Subcutaneous abdominal adipose tissue (tissue), 5 donors: ENCODE measurements around the gene SLC36A1.

Experiments used
- H3K27ac ChIP-seq: one replicate; pipeline ENCODE4 v1.7.0; 2013; ENCODE audit warnings: low read depth, mild to moderate bottlenecking, inconsistent platforms, low read length, moderate library complexity
- H3K27me3 ChIP-seq, 5 donors: one replicate each; pipeline ENCODE4 v1.7.0; 2013; ENCODE audit warnings: low read length in 5 of 5, inconsistent platforms in 1 of 5; ENCODE audit not compliant: control insufficient read depth in 5 of 5, insufficient read depth in 4 of 5
- H3K36me3 ChIP-seq, 5 donors: one replicate each; pipeline ENCODE4 v1.7.0; 2013; ENCODE audit warnings: low read length in 5 of 5; ENCODE audit not compliant: control insufficient read depth in 5 of 5, insufficient read depth in 5 of 5
- H3K4me1 ChIP-seq, 5 donors: one replicate each; pipeline ENCODE4 v1.7.0; 2013; ENCODE audit warnings: low read length in 5 of 5, mild to moderate bottlenecking in 3 of 5, moderate library complexity in 1 of 5; ENCODE audit not compliant: control insufficient read depth in 5 of 5, insufficient read depth in 5 of 5
- H3K4me3 ChIP-seq, 5 donors: one replicate each; pipeline ENCODE4 v1.7.0; 2013; ENCODE audit warnings: low read length in 5 of 5, low read depth in 1 of 5
- H3K9ac ChIP-seq, 5 donors: one replicate each; pipeline ENCODE4 v1.7.0; 2013; ENCODE audit warnings: low read length in 5 of 5, mild to moderate bottlenecking in 4 of 5, moderate library complexity in 3 of 5
- H3K9me3 ChIP-seq, 5 donors: one replicate each; pipeline ENCODE4 v1.7.0; 2013; ENCODE audit warnings: low read length in 5 of 5; ENCODE audit not compliant: control insufficient read depth in 5 of 5
- donor health status: healthy.
- donor health status: healthy.
- donor health status: healthy.
- donor health status: healthy.
- donor health status: healthy.

SLC36A1 gene

GRCh38 chr5:151522226-151522625 is 74.8 kb downstream of the SLC36A1 start:
- H3K9me3 ChIP-seq = no peaks in the 10 kb centered on the region

DNA sequence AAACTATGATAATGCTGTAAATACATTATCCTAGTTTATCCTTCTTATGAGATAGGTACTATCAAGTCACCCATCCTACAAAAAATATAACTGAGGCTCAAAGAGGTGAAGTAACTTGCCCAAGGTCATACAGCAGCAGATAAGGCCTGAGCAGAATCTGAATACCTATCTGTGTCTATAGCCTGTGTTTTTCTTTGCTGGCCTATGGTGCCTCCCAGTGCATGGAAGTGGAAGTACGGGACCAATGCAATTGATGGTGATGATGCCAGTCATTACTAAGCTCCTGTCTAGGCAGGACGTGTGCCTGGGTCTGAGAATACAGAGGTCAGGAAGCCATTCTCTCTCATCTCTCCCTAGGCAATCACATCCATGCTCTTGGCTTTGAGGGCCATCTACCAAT is 75.9 kb downstream of the SLC36A1 start:
- Histone ChIP-seq H3K9me3 (no peaks in the 10 kb centered on the region), H3K27ac (no peak overlapping the region), H3K4me3 (no peak overlapping the region), H3K36me3 (peaks cover 0 to 21% (median 12%) of the 10 kb centered on the region in 5 donors), H3K27me3 (no peaks in the 10 kb centered on the region), H3K4me1 (no peaks in the 10 kb centered on the region), H3K9ac (no peak overlapping the region)

More at GRCh38 chr5:151522226-151522625, 74.8 kb downstream of the SLC36A1 start:
- Histone ChIP-seq H3K4me3 (no peak overlapping the region), H3K4me1 (no peaks in the 10 kb centered on the region), H3K27ac (no peak overlapping the region), H3K27me3 (no peaks in the 10 kb centered on the region), H3K36me3 (peaks cover 0 to 20% (median 12%) of the 10 kb centered on the region in 5 donors), H3K9ac (no peak overlapping the region)

- Histone ChIP-seq H3K9ac (no peak overlapping the region), H3K27me3 (no peaks in the 10 kb centered on the region), H3K9me3 (no peaks in the 10 kb centered on the region), H3K27ac (no peak overlapping the region), H3K4me3 (no peak overlapping the region), H3K36me3 (peaks cover 0 to 31% (median 6%) of the 10 kb centered on the region in 5 donors), H3K4me1 (no peaks in the 10 kb centered on the region)
Observed at GRCh38 chr5:151528153-151528552, 80.8 kb downstream of the SLC36A1 start.

- Histone ChIP-seq H3K27me3 (no peaks in the 10 kb centered on the region), H3K9ac (no peak overlapping the region), H3K36me3 (peaks cover 0 to 31% (median 6%) of the 10 kb centered on the region in 5 donors), H3K4me1 (no peaks in the 10 kb centered on the region), H3K4me3 (no peak overlapping the region), H3K9me3 (no peaks in the 10 kb centered on the region), H3K27ac (no peak overlapping the region)
Observed at GRCh38 chr5:151528996-151529395, 81.6 kb downstream of the SLC36A1 start.

- Histone ChIP-seq H3K9ac (no peak overlapping the region), H3K9me3 (no peaks in the 10 kb centered on the region), H3K36me3 (peaks cover 0 to 21% (median 6%) of the 10 kb centered on the region in 5 donors), H3K27ac (no peak overlapping the region), H3K4me1 (no peaks in the 10 kb centered on the region), H3K27me3 (no peaks in the 10 kb centered on the region), H3K4me3 (no peak overlapping the region)
Observed at GRCh38 chr5:151531581-151531980, 84.2 kb downstream of the SLC36A1 start.

DNA sequence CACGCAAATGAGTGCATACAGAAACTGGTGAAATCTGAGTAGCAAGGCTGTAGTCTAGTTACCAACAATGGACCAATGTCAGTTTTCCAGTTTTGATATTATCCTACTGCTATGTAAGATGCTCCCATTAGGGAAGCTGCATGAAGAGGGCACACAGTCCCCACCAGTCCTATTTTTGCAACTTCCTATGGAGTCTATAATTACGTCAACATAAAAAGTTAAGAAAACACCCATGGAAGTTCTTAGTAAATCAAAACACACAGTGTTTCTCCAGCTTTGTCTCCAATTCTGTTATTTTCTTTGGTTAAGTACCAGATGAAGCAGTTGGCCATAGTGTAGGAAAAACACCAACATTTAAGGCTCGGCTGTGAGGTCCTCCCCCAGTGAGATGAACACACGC is 85.0 kb downstream of the SLC36A1 start:
- Histone ChIP-seq H3K36me3 (peaks cover 0 to 21% (median 4%) of the 10 kb centered on the region in 5 donors), H3K4me3 (no peak overlapping the region), H3K4me1 (no peaks in the 10 kb centered on the region), H3K27me3 (no peaks in the 10 kb centered on the region), H3K27ac (no peak overlapping the region), H3K9me3 (no peaks in the 10 kb centered on the region), H3K9ac (no peak overlapping the region)

DNA sequence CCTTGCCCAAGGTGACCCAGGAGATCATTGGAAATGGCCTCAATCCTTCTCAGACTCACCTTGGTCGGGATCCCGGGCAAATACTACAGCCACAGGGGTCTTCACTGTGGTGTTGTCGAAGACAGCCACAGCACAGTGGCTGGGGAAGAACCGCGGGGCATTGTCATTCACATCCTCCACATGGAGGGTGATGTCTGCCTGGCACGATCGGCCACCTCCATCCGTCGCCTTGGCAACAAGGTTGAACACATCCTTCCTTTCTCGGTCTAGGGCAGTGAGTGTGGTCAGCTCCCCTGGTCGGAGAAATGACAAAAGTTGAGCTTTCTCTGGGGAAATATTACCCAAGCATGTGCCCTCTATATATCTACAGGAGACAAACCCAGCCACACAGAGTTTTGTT is 86.9 kb downstream of the SLC36A1 start:
- no peaks in the 10 kb centered on the region for H3K27me3 ChIP-seq
- no peak overlapping the region for H3K4me3 ChIP-seq
- H3K9ac ChIP-seq = no peak overlapping the region
- no peak overlapping the region for H3K27ac ChIP-seq
- H3K4me1 ChIP-seq = no peaks in the 10 kb centered on the region
- H3K9me3 ChIP-seq = no peaks in the 10 kb centered on the region
- peaks cover 0 to 11% (median 2%) of the 10 kb centered on the region in 5 donors for H3K36me3 ChIP-seq

DNA sequence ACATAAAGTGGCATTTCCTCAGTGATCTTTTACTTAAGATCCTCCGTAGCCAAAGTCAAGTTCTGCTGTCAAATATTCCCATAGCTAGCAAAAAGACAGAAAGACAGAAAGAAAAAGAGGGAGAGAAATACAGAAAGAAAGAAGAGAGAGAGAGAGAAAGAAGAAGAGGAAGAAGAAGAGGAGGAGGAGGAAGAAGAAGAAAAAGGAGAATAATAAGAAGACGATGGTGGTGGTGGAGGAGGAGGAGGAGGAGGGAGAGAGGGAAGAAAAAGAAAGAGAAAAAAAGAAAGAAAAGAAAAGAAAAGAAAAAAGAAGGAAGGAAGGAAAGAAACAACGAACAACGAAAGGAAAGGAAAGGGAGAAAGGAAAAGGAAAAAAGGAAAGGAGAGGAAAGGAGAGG is 89.6 kb downstream of the SLC36A1 start:
- no peak overlapping the region for H3K4me3 ChIP-seq
- H3K27ac ChIP-seq = no peak overlapping the region
- H3K36me3 ChIP-seq = peaks cover 0 to 4% (median 0%) of the 10 kb centered on the region in 5 donors
- H3K9ac ChIP-seq = no peak overlapping the region
- no peaks in the 10 kb centered on the region for H3K4me1 ChIP-seq
- no peaks in the 10 kb centered on the region for H3K9me3 ChIP-seq
- H3K27me3 ChIP-seq = no peaks in the 10 kb centered on the region

DNA sequence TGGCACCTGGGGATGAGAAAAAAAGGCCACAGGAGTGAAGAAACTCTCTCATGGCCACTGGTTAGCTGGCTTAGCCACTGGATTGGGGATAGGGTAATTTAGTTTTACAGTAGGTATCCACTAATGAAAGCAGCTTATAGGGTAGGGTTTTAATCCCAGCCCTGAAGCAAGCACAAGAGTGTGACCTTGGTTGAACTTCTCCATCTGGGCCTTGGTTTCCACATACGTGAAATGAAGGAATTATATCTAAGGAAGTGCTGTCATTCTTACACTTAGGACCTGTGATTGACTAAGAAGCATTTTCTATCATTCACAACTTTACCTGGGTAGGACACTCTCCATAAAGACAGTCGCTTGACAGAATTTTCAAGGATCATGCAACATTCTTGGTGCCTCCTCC is 94.2 kb downstream of the SLC36A1 start:
- no peak overlapping the region for H3K9ac ChIP-seq
- H3K36me3 ChIP-seq = peaks cover 0 to 8% (median 0%) of the 10 kb centered on the region in 5 donors
- no peak overlapping the region for H3K27ac ChIP-seq
- no peak overlapping the region for H3K4me3 ChIP-seq
- H3K4me1 ChIP-seq = no peaks in the 10 kb centered on the region
- no peaks in the 10 kb centered on the region for H3K9me3 ChIP-seq
- H3K27me3 ChIP-seq = no peaks in the 10 kb centered on the region
